Stimulated activated CD8-positive, alpha-beta memory T cell treated with anti-CD3 and anti-CD28 coated beads, Interleukin-12 subunit alpha, Interleukin-12 subunit beta, amount 100 ng/mL, for 24 hours (primary cell): Measurements from ENCODE around the gene BRICD5.

Experiments used
- DNase-seq: peaks from one replicate; pipeline ENCODE4 v3.0.0-alpha.2; 2020; ENCODE audit errors: extremely low read depth

Gene BRICD5

GRCh38 chr16:2199095-2199494, 11.6 kb downstream of the BRICD5 start:
- DNase-seq = no peak

- no peak for DNase-seq
Measured at GRCh38 chr16:2198283-2198682, 12.4 kb downstream of the BRICD5 start.

GRCh38 chr16:2197765-2198164, 12.9 kb downstream of the BRICD5 start:
- no peak for DNase-seq

- DNase-seq = no peak
Measured at GRCh38 chr16:2196981-2197511, 13.6 kb downstream of the BRICD5 start.

GRCh38 chr16:2196162-2196980, 14.3 kb downstream of the BRICD5 start, which contains the start of gene CASKIN1:
CASKIN1 (minus strand) TSS chr16:2196605; CDS start chr16:2196432, 173 bp downstream.
- no peak for DNase-seq

GRCh38 chr16:2195322-2196161, 15.1 kb downstream of the BRICD5 start:
- DNase-seq = no peak

- no peak for DNase-seq
Measured at GRCh38 chr16:2194852-2195321, 15.8 kb downstream of the BRICD5 start.

- no peak for DNase-seq
Measured at GRCh38 chr16:2194166-2194834, 16.4 kb downstream of the BRICD5 start.

GRCh38 chr16:2191446-2191706, 19.3 kb downstream of the BRICD5 start:
- no peak for DNase-seq

- DNase-seq = no peak
Measured at GRCh38 chr16:2190659-2191445, 19.8 kb downstream of the BRICD5 start.

- no peak for DNase-seq
Measured at GRCh38 chr16:2190002-2190658, 20.5 kb downstream of the BRICD5 start.

- DNase-seq = no peak
Measured at GRCh38 chr16:2189252-2189893, 21.3 kb downstream of the BRICD5 start.

GRCh38 chr16:2188395-2188794, 22.3 kb downstream of the BRICD5 start:
- no peak for DNase-seq

GRCh38 chr16:2187212-2187611, 23.5 kb downstream of the BRICD5 start:
- no peak for DNase-seq

- no peak for DNase-seq
Measured at GRCh38 chr16:2186505-2186904, 24.2 kb downstream of the BRICD5 start.

- no peak for DNase-seq
Measured at GRCh38 chr16:2186064-2186463, 24.6 kb downstream of the BRICD5 start.

GRCh38 chr16:2184962-2185361, 25.7 kb downstream of the BRICD5 start:
- DNase-seq = no peak

- DNase-seq = no peak
Measured at GRCh38 chr16:2184346-2184745, 26.3 kb downstream of the BRICD5 start.

- DNase-seq = no peak
Measured at GRCh38 chr16:2183671-2184070, 27.0 kb downstream of the BRICD5 start.

GRCh38 chr16:2181952-2182351, 28.7 kb downstream of the BRICD5 start:
- DNase-seq = no peak
